NCI-H2171 (cell line): Measurements from ENCODE around the gene NXT1.
"Not testable (repeated sequence)": the region's sequence is repeated elsewhere in the genome, so short reads cannot be mapped to it uniquely, and the experiment has no call there.

ENCODE experiments used
- DNase-seq: peaks from one replicate; lab custom pipeline; 2025; lab: John Stamatoyannopoulos, UW

Gene NXT1

DNA sequence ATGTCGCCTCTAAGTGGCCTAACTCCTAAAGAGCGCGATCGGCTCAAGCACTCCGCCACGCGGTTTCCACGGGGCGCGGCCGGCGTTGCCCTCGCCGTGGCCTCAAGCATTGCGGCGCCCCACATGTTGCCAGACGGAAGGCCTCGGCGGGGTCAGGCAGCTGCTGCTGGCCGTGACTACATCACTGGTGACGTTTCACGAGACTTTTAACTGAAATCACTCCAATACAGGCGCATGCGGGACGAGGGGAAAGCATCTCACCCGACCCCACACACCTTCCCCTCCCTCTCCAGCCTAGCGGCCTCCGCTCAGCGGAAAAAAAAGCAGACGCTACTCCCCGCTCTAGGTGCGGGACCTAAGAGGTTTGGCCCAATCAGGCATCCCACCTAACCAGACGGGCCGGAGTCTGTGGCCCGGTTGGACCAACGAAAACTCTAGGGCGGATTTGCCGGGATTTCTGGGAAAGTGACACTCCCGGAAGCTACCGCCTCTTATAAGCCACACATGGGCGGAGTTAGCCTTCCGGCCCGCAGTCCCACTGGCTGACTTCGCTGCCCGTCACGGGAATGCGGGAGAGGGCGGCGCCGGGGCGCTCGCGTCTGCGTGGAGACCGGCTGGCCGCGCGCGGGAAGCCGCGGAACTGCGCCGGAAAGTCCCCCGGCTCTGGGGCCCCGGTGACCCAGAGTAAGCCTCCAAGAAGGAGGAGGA, at the start of gene NXT1:
NXT1 (plus strand) TSS at position 596 of the 708 bp plus-strand sequence. CDS start 3,251 bp downstream, outside the sequence.
- DNase-seq: peak; percentile 99

DNA sequence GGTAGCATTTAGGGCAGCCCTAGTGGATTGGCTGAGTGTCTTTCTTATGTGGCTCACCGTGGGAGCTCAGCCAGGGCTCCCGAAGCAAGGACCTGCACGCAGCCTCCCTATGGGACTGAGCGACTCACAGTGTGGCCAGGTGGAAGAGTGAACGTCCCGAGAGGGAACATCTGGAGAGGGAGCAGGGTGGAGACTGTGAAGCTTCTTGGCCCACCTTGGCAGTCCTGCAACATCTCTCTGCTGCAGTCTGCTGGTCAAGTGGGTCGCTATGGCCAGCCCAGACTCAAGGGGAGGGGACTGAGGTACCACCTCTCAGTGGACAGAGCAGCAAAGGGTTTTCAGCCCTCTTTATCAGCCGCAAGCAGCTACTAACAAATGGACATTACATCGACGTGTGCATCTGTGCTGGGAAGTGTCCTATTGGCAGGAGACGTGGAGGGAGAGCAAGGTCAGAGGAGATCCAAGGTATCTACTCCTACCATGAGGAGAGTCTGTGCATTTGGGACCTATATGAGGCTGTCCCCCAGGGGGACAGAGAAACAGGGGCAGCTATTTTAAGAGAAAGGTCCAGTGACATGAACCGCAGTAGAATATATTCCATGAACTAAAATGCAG, 49.0 kb upstream of the NXT1 start:
- DNase-seq: no peak

DNA sequence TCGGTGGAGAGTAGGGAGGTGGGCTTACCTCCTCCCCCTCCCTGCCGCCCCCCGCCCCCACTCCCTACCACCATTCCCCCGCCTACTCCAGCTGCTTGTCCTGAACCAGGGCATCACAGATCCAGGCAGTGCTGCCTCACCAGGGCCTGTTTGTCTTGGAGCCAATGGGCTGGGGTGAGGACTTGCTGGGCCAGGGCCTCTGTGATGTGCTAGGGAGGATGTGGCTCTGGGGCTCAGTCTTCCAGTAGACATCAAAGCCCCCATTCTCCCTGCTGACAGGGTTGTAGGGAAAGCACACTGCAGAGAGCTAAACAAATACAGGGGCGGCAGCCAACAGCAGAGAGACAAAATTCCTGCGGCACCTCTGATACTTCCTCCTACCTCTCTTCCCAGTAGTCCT, 48.2 kb upstream of the NXT1 start:
- no peak for DNase-seq

DNA sequence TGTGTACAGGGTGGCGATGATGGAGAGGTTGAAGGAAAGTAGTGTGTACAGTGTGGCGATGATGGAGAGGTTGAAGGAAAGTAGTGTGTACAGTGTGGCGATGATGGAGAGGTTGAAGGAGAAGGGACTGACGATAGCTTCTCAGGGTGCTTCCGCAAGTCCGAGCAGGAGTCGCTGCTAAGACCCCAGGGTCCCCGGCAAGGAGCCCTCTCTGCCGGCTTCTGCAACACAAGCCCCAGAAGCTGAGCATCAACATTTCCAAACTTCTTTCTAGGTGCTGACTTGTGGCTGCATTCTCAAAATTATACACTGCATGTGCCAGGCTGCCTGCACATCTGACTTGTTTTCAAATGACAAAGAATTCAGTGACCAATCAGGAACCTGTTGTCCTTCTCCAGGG, 47.8 kb upstream of the NXT1 start:
- no peak for DNase-seq

DNA sequence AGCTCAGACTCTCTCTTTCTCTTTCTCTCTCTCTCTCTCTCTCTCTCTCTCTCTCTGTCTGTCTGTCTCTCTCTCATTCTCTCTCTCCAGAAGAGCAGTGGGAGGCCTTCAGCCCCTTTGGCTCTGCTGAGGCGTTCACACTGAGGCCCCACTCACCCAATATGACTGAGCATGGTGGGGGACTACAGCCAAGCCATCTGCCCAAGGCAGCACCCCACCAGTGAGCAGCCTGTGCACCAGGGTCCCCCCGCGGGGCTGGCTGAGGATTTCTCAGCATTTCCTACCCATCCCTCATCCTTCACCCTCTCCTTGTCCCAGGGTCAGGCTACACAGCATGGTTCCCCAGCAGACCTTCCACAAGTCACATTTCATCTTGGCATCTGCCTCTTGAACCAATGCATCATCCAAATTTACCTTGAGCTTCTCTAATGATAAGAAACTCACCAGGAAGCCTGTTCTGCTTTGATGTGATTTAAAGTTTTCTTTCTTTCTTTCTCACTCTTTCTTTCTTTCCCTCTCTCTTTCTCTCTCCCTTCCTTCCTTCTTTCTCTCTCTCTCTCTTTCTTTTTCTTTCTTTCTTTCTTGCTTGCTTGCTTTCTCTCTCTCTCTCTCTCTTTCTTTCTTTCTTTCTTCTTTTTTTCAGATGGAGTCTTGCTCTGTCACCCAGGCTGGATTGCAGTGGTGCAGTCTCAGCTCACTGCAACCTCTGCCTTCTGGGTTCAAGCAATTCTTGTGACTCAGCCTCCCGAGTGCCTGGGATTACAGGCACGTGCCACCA, 47.1 kb upstream of the NXT1 start:
- DNase-seq: no peak

DNA sequence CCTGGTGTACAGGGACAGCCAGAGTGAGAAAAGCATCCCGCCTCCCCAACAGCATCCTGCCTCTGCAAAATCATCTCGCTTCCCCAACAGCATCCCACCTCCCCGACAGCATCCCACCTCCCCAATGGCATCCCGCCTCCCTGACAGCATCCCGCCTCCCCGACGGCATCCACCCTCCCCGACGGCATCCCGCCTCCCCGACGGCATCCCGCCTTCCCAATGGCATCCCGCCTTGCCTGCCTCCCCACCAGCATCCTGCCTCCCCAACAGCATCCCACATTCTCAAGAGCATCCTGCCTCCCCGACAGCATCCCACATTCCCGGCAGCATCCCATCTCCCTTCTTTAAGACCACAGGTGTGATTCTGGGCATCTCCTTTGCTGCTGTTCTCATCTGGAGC, 46.0 kb upstream of the NXT1 start:
- no peak for DNase-seq

DNA sequence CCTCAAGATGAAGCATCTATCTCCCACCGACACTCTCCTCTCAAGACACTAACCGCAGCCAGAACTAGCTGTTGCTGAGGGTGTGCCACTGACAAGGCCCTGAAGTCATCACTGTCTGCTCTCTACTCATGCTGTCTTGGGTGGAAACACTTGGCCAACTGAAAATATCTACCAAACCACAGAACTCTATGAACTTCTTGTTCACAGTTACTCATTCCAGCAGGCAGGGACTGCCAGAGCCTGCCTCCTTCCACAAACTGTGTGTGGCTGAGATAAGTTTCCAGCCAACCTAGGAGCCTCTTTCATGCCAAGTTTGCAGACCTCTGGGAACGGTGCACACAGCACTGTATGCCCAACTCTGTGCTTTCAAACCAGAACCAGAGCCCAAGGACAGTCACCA, 45.5 kb upstream of the NXT1 start:
- DNase-seq: no peak

DNA sequence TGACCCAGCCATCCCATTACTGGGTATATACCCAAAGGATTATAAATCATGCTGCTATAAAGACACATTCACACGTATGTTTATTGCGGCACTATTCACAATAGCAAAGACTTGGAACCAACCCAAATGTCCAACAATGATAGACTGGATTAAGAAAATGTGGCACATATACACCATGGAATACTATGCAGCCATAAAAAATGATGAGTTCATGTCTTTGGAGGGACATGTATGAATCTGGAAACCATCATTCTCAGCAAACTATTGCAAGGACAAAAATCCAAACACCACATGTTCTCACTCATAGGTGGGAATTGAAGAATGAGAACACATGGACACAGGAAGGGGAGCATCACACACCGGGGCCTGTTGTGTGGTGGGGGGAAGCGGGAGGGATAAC, 43.2 kb upstream of the NXT1 start:
- not testable (repeated sequence) for DNase-seq

DNA sequence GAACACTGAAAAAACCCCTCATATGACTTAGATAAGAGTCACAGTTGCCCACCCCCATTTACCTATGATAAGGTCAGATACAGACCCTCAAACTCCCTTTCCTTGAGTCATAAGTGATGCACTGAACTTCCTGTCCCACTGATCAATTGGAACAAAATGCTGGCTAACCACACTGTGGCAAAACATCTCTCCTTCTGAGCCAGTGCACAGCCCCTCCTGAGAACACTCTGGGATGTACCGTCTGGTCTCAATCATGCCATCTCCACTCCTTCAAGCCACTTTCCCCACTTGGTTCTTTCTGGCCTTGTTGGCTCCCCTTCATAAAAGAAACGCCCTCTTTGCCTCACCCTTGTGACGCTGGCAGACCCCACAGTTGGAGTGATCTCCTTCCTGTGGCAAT, 42.6 kb upstream of the NXT1 start:
- DNase-seq: no peak

DNA sequence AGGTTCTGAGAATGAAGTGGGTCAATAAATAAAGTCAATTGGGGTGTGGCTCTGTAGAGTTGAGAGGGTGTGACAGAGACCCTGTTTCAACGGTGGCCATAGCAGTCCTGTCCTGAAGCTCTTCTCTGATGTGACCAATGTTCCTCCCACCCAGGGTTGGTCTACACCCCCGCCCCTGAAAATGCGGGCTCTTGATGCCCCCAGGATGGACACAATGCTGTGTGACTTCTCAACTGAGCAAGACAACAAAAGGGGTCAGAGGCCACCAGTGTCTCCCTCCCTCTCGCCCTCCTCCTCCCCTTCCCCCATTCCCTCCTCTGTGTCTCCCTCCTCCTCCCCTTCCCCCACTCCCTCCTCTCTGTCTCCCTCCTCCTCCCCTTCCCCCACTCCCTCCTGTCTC, 41.7 kb upstream of the NXT1 start:
- no peak for DNase-seq

DNA sequence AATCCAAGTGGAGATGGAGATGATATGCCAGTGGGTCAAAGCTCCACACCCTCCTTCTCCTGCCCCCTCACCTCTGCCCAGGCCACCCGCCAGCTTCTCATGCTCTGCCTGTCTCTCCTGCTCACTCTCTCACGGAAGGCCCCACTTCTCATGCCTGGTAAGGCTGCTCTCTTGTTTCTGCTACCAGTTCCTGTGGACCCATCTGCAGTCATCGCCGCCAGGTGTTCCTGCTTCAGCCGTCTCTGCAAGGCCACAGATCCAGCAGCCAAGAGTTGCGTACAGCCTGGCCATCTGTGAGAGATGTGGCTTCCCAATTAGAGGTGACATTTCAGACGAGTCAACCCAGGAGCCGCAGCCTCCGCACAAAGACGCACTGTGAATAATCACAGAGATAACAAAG, 40.8 kb upstream of the NXT1 start:
- no peak for DNase-seq

DNA sequence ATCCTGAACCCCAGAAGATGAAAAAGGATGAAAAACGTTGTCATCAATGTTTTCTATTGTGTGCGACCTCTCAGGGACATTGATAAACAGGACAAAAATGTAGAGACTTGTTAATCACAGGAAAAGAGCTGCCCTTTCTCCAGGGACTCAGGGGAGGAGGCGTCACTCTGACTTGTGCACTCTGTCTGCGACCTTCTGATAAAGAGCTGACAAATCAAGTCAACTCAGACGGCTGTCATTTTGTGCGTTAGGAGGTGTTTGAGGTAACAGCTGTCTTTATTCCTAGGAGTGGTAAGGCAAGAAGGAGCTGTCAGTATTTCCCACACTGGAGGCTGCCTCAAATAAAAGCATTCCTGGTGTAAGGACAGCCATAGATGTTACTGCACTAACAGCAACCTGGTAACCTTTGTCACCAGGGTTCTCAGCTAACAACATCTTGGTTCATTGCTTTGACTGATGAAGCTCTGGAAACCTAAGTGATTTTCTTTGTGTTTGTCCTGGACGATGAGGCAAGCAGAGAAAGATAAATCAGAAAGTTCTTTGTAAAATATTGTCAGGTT, 38.6 kb upstream of the NXT1 start:
- DNase-seq: no peak

DNA sequence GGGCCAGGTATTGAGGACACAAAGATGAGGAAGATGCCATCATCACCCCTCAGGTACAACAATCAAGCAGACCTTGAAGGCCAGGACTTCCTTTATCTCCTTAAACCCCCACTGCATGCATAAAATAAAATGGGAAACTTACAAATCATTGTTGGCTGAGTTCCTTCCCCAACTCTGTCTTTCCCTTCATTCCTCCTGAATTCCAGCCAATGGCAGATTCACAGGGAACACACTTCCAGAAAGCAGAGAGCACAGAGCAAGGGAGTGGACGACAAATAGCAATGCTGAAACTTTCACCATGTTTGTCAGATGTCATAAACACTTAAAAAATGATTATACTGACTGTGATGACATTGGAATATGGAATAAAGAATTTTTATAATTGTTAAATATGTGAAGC, 37.3 kb upstream of the NXT1 start:
- no peak for DNase-seq

DNA sequence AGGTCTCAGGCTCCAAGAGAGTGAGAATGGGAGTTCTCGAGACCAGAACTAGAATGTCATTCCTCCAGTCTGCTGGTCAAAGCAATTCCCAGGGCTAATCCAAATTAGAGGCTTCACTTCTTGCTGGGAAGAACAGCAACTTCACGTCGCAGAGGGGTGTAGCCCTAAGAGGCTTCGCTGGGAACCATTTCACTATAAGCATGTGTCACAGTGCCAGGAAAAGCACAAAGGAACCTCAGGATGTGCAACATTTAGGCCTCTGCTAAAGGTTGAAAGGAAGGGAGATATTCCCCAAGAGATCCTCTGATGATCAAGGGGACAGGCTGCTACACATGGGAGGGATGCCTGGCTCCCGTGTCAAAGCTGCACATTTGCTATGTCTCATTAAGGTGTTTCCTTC, 35.9 kb upstream of the NXT1 start:
- DNase-seq: no peak

DNA sequence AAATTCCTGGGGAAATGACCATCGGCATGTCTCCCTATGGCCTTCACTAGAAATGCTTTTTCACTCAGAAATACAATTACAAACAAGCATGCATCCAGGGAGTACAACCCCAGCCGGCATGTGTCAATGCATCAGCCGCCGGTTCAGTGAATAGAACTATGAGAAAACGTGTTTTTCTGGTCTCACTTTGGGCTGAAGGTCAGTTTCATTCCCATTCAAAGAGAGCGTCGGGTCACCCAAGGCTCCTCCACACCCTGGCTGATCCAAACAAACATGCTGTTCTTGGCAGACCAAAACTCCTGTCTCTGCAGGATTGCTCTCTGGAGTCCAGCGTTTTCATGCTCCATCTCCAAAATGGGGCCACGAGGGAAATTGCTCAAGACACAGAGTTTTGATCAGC, 35.5 kb upstream of the NXT1 start:
- DNase-seq: no peak

DNA sequence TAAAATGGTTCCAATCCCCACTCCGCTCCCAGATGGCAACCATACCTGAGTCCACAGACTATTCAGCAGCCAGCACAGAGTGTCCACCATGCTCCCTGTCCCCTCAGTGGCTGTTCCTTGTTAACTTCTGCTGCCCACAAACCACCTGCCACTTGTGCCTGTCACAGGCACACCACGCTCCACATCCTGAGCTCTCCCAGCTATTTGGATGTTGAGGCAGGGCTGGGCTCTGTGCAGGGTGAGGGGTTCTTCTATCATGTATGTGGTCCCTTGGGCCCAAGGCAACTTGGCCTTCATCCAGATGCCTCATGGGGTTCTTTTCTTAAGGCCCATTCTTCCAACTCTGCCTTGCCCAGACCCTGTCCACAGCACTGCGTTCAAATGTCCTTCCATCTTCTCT, 34.0 kb upstream of the NXT1 start:
- DNase-seq: no peak

DNA sequence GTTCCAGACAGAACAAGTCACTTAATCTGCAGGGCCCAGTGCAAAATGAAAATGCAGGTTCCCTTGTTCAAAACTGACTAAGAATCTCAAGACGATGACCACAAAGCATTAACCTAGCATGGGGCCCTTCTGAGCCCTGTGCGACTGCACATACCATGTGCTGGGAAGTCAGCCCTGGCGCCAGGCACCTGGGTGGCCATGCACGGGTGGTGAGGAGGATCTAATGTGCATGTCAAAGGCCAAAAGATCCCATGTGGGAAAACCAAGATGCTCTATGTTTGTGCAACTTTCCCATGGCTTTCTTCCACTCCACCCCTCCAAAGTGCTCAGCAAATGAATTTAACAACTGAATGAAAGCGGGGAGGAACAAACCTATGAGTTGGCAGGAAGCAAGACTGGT, 33.5 kb upstream of the NXT1 start:
- DNase-seq: no peak

DNA sequence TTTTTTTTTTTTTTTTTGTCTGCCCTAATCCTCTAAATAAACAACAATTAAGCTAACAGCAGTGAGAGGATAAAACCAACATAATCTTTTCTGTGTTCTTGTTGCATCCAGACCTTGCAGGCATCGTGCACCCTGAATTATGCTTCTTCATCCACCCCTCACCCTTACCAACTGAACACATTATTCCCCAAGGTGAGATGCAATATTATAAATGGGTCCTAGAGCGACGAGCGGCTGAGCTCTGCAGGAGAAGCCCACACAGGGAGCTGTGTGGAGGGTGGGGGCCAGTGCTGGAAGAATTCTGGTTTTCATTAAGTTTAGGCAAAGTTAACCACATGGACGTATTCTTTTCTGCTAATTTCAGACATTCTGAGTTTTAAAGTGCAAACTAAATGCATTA, 32.2 kb upstream of the NXT1 start:
- no peak for DNase-seq

DNA sequence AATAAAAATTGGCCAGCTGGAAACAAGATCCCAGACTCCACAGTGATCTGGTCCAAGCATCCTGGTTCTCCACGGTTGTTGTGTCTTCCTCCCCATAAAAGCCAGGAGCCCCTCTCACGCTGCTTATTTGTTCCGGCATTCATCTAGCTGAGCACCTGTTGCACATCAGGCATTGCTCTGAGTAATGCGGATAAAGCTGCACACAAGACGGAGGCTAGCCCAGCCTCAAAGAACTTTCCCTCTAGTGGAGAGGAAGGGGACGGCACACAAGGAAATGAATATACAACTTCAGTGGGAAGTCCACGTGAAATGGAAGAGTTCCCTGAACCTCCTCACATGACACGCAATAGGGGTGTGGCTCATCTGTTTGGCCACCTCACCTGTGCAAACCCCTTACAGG, 30.3 kb upstream of the NXT1 start:
- no peak for DNase-seq

DNA sequence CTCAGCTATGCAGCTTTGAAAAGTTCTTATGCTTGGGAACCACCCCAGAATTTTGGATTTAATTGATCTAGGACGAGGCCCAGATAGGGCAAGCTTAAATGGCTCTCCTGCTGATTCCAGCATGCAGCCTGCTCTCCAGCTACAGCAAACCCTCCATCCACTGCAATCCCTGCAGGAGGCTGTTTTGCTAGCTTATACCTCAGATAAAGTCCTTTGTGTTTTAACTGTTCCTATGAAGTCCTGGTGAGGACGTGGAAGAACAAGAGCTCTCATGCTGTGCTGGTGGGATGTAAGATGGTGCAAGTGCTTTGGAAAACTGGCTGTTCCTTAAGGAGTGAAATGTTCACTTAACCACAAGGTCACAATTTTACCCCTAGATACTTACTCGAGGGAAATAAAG, 25.5 kb upstream of the NXT1 start:
- no peak for DNase-seq

DNA sequence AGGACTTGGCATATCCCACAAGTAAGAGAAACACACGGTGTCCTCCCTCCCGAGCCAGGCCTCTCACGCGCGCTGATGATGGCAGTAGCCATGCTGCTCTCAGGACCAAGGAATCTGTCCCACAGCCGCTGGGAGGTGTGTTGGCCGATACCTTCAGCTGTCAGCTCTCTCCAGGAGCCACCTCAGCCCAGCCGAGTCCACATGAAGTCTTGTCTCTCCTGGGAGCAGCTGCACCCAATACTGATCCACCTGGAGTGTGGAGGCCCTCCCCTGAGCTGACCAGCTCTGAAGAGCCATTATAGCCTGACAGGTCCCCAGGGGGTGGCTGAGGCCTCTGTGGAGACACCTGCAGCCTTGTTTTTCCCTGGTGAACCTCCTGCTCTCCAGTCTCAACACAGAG, 23.8 kb upstream of the NXT1 start:
- no peak for DNase-seq

DNA sequence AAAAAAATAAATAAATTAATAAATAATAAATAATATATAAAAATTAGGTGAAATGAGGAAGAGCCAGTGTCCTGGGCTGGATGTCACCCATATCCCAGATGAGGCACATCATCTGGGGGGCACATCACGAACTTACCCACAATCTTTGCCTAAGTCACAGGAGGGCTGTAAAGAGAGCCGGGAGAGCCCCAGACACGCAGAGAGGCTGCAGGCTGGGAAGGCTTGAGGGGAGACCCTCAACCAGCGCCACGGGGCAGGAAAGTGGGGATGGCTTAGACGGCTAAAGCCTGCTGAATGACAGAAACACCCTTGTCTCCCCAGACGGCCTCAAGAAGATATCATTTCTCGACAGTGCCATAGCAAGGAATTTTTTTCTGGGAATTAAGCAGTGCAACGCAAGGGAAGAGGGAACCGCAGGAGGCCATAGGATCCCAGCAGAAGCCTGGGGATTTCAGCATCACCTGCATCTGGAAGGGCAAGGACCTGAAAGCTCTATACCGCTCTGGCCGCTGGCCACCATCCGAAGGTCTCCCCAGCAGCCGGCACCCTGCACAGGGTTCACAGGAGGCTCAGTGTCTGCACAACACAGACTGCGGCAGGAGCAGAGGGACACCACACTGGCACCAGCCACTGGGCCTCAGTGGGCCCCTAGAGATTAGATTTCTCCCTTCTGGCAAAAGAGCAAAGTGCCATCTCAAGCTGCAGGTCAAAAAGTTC, 22.8 kb upstream of the NXT1 start:
- DNase-seq: no peak
